Tibial nerve (tissue), 4 donors: Measurements from ENCODE around the gene PNPLA2. TPM values are rescaled to one million over a fixed set of nuclear protein-coding genes. Genes with fewer than 3 reads are reported as not detected.

Experiments
- DNase-seq, 2 donors: peaks; one replicate each; pipeline ENCODE4 v3.0.0-alpha.2; 2019; ENCODE audit warnings: low spot score in 2 of 2
- H3K27ac ChIP-seq, 4 donors: fragments of 200-600 bp; sonication (generic) in 3 of 4; one replicate each; pipeline ENCODE4 v1.5.1; 2017 to 2019; ENCODE audit warnings: mild to moderate bottlenecking in 1 of 4
- H3K27me3 ChIP-seq, 2 donors: fragments of 200-600 bp; sonication (generic) in 1 of 2; one replicate each; pipeline versions ENCODE4 v1.5.1 to v1.6.0; 2017 to 2019
- H3K36me3 ChIP-seq, 3 donors: fragments of 200-600 bp; sonication (generic); one replicate each; pipeline ENCODE4 v1.5.1; 2018 to 2019
- H3K4me1 ChIP-seq, 4 donors: fragments of 200-600 bp; sonication (generic) in 3 of 4; one replicate each; pipeline ENCODE4 v1.5.1; 2017 to 2019
- H3K4me3 ChIP-seq, 4 donors: fragments of 200-600 bp; sonication (generic) in 3 of 4; one replicate each; pipeline ENCODE4 v1.5.1; 2017 to 2019; ENCODE audit warnings: mild to moderate bottlenecking in 1 of 4, moderate library complexity in 1 of 4
- H3K9me3 ChIP-seq, 4 donors: fragments of 200-600 bp; sonication (generic) in 3 of 4; one replicate each; pipeline ENCODE4 v1.5.1; 2017 to 2019
- EP300 ChIP-seq, 2 donors: sonication (generic); formaldehyde crosslinking; IDR thresholded peaks; one replicate each; pipeline ENCODE4 v1.6.1; 2017; ENCODE audit warnings: antibody characterized with exemption in 2 of 2, mild to moderate bottlenecking in 1 of 2
- POLR2A ChIP-seq, 2 donors: fragments of 450-650 bp; IDR thresholded peaks; one replicate each; pipeline ENCODE4 v1.6.1; 2017; ENCODE audit warnings: antibody characterized with exemption in 2 of 2, mild to moderate bottlenecking in 2 of 2, moderate library complexity in 2 of 2
- WGBS, 2 donors: methylation state at CpG; one replicate each; pipeline ENCODE4 v1.1.5; 2018; 5-methylcytosine and 5-hydroxymethylcytosine counted together
- total RNA-seq, 4 donors: library from RNA; depleted of rRNA; stranded (reverse); fragments of >200 nt; gene quantifications; one replicate each; pipeline ENCODE4 v1.1.0, GENCODE V29; 2016
- TF ChIP-seq, protein P1 (sequence below), 5 experiments: fragments of 200-600 bp in 3 of 5; fragments of 450-650 bp in 2 of 5; sonication (generic) in 3 of 5; IDR thresholded peaks; one replicate each; pipeline ENCODE4 v1.5.1; 2016 to 2019; ENCODE audit warnings: antibody characterized with exemption in 5 of 5, mild to moderate bottlenecking in 3 of 5, moderate library complexity in 2 of 5

Gene PNPLA2
- total RNA-seq, 4 donors from 2014 or later: 136 to 314 (median 187) TPM

- H3K9me3 ChIP-seq: no peaks in the 10 kb centered on the region
- no peak for DNase-seq
- H3K36me3 ChIP-seq: peaks cover 0 to 23% (median 19%) of the 10 kb centered on the region in 3 donors
- TF ChIP-seq EP300 (IDR thresholded peaks at IDR 0.05) (no peak), POLR2A (IDR thresholded peaks at IDR 0.05) (no peak)
- TF ChIP-seq, protein P1, sequence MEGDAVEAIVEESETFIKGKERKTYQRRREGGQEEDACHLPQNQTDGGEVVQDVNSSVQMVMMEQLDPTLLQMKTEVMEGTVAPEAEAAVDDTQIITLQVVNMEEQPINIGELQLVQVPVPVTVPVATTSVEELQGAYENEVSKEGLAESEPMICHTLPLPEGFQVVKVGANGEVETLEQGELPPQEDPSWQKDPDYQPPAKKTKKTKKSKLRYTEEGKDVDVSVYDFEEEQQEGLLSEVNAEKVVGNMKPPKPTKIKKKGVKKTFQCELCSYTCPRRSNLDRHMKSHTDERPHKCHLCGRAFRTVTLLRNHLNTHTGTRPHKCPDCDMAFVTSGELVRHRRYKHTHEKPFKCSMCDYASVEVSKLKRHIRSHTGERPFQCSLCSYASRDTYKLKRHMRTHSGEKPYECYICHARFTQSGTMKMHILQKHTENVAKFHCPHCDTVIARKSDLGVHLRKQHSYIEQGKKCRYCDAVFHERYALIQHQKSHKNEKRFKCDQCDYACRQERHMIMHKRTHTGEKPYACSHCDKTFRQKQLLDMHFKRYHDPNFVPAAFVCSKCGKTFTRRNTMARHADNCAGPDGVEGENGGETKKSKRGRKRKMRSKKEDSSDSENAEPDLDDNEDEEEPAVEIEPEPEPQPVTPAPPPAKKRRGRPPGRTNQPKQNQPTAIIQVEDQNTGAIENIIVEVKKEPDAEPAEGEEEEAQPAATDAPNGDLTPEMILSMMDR (IDR thresholded peaks at IDR 0.05): no peak
- peak overlapping the region in 1 of 4 donors; percentile 44 for H3K4me3 ChIP-seq
- H3K27ac ChIP-seq: peak overlapping the region in 3 of 4 donors; percentile 3 to 65 (median 32)
- H3K27me3 ChIP-seq: peaks cover 0 to 59% of the 10 kb centered on the region in 2 donors
- peaks cover 0 to 67% (median 47%) of the 10 kb centered on the region in 4 donors for H3K4me1 ChIP-seq
- 59 to 71% methylated on average over 15 to 21 of the region's 21 CpGs for WGBS, 2 donors
Observed at GRCh38 chr11:828506-829175, 9.9 kb downstream of the PNPLA2 start.

- no peak for TF ChIP-seq EP300 (IDR thresholded peaks at IDR 0.05)
- no peak for TF ChIP-seq POLR2A (IDR thresholded peaks at IDR 0.05)
- TF ChIP-seq, protein P1 (IDR thresholded peaks at IDR 0.05): no peak
- Histone ChIP-seq H3K9me3 (no peaks in the 10 kb centered on the region), H3K4me1 (peaks cover 0 to 74% (median 54%) of the 10 kb centered on the region in 4 donors), H3K36me3 (peaks cover 0 to 16% (median 12%) of the 10 kb centered on the region in 3 donors), H3K27ac (peak overlapping the region in 3 of 4 donors; percentile 3 to 65 (median 32)), H3K27me3 (peaks cover 0 to 59% of the 10 kb centered on the region in 2 donors), H3K4me3 (peak overlapping the region in 3 of 4 donors; percentile 22 to 44 (median 34))
- 19 to 28% methylated on average over 8 to 40 of the region's 40 CpGs for WGBS, 2 donors
- no peak for DNase-seq
Observed at GRCh38 chr11:829176-829846, 10.6 kb downstream of the PNPLA2 start.

DNA sequence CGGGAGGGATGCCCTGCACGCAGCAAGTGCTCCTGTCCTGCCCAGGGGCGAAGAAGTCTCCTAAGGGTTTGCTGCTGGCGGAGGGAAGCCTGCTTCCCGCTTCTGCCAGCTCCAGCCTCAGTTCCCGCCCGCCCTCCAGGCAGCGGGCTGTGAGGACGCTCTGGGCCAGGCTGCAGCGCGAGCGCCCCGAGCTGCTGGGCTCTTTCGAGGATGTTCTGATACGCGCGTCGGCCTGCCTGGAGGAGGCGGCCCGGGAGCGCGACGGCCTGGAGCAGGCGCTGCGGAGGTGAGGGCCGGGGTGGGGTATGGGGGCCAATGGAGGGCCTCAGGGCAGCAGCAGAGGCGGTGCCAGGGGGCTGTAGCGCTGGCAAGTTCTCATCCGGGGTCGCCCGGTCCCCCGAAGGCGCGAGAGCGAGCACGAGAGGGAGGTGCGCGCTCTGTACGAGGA, 11.2 kb downstream of the PNPLA2 start:
- peak overlapping the region in 3 of 4 donors; percentile 2 to 32 (median 28) for H3K27ac ChIP-seq
- peak in 1 of 2 donors; percentile 32 for TF ChIP-seq POLR2A (IDR thresholded peaks at IDR 0.05)
- TF ChIP-seq, protein P1 (IDR thresholded peaks at IDR 0.05): no peak
- WGBS, 2 donors: 3 to 12% methylated on average over 17 to 39 of the region's 39 CpGs
- peaks cover 0 to 59% of the 10 kb centered on the region in 2 donors for H3K27me3 ChIP-seq
- H3K36me3 ChIP-seq: peaks cover 0 to 11% (median 6%) of the 10 kb centered on the region in 3 donors
- no peak for DNase-seq
- H3K9me3 ChIP-seq: no peaks in the 10 kb centered on the region
- H3K4me3 ChIP-seq: peak overlapping the region; percentile 20 to 44 (median 28)
- H3K4me1 ChIP-seq: peaks cover 0 to 79% (median 60%) of the 10 kb centered on the region in 4 donors

GRCh38 chr11:830295-831117, 11.8 kb downstream of the PNPLA2 start:
- H3K36me3 ChIP-seq: peaks cover 0 to 4% (median 0%) of the 10 kb centered on the region in 3 donors
- peak overlapping the region; percentile 20 to 44 (median 28) for H3K4me3 ChIP-seq
- peaks cover 0 to 86% (median 66%) of the 10 kb centered on the region in 4 donors for H3K4me1 ChIP-seq
- DNase-seq: no peak
- peaks cover 0 to 57% of the 10 kb centered on the region in 2 donors for H3K27me3 ChIP-seq
- H3K9me3 ChIP-seq: no peaks in the 10 kb centered on the region
- TF ChIP-seq POLR2A (IDR thresholded peaks at IDR 0.05) (no peak), EP300 (IDR thresholded peaks at IDR 0.05) (no peak)
- TF ChIP-seq, protein P1 (IDR thresholded peaks at IDR 0.05): no peak
- peak overlapping the region in 2 of 4 donors; percentile 5 to 93 for H3K27ac ChIP-seq
- WGBS, 2 donors: 2 to 9% methylated on average over 42 to 56 of the region's 78 CpGs
